GM03348 (cell line): ENCODE data around the gene DAB1.

ENCODE experiments used
- DNase-seq: peaks from one replicate; pipeline ENCODE4 v3.0.0; 2012; ENCODE audit warnings: low spot score

DAB1 gene

GRCh38 chr1:57020216-57020615 lies 403.6 kb downstream of the DAB1 start:
- DNase-seq, result no peak

- no peak for DNase-seq
These were observed 404.5 kb downstream of the DAB1 start for GRCh38 chr1:57019236-57019839.

GRCh38 chr1:57018119-57018518 lies 405.7 kb downstream of the DAB1 start:
- DNase-seq, result no peak

GRCh38 chr1:57017717-57018116 lies 406.1 kb downstream of the DAB1 start:
- DNase-seq, result peak; percentile 17

GRCh38 chr1:57017200-57017599 lies 406.7 kb downstream of the DAB1 start:
- peak; percentile 16 for DNase-seq

- no peak for DNase-seq
These were observed 408.8 kb downstream of the DAB1 start for GRCh38 chr1:57015071-57015470.

- DNase-seq, result no peak
These were observed 410.3 kb downstream of the DAB1 start for GRCh38 chr1:57013522-57013921.

- DNase-seq, result no peak
These were observed 411.5 kb downstream of the DAB1 start for GRCh38 chr1:57012315-57012714.

- DNase-seq, result no peak
These were observed 413.3 kb downstream of the DAB1 start for GRCh38 chr1:57010511-57010910.

- no peak for DNase-seq
These were observed 415.9 kb downstream of the DAB1 start for GRCh38 chr1:57007948-57008347.

- no peak for DNase-seq
These were observed 416.4 kb downstream of the DAB1 start for GRCh38 chr1:57007472-57007871.

GRCh38 chr1:57003398-57004139 lies 420.3 kb downstream of the DAB1 start:
- no peak for DNase-seq

GRCh38 chr1:56995414-56996100 lies 428.3 kb downstream of the DAB1 start:
- DNase-seq, result no peak

GRCh38 chr1:56993475-56993874 lies 430.4 kb downstream of the DAB1 start:
- no peak for DNase-seq

- no peak for DNase-seq
These were observed 431.3 kb downstream of the DAB1 start for GRCh38 chr1:56992318-56993125.

GRCh38 chr1:56991576-56991975 lies 432.3 kb downstream of the DAB1 start:
- no peak for DNase-seq

GRCh38 chr1:56986397-56986796 lies 437.5 kb downstream of the DAB1 start:
- DNase-seq, result no peak

GRCh38 chr1:56985857-56986256 lies 438.0 kb downstream of the DAB1 start:
- no peak for DNase-seq

GRCh38 chr1:56983484-56983883 lies 440.4 kb downstream of the DAB1 start:
- DNase-seq, result no peak

- DNase-seq, result peak; percentile 25
These were observed 443.7 kb downstream of the DAB1 start for GRCh38 chr1:56979986-56980755.

- DNase-seq, result no peak
These were observed 445.0 kb downstream of the DAB1 start for GRCh38 chr1:56978819-56979218.

- DNase-seq, result no peak
These were observed 445.9 kb downstream of the DAB1 start for GRCh38 chr1:56977910-56978309.
